Stimulated activated CD4-positive, alpha-beta T cell treated with anti-CD3 and anti-CD28 coated beads, TNF-alpha, amount 100 ng/mL, for 4 hours (primary cell): ENCODE data around the gene PCDHB10.

ENCODE experiments used
- DNase-seq, 3 experiments: peaks; one replicate each; pipeline ENCODE4 v3.0.0-alpha.2; 2020; ENCODE audit warnings: low read depth in 3 of 3

The PCDHB10 gene

GRCh38 chr5:141236516-141237313, 44.6 kb downstream of the PCDHB10 start:
- no peak for DNase-seq

- DNase-seq: no peak
Observed at GRCh38 chr5:141241496-141241895, 49.3 kb downstream of the PCDHB10 start.
